ENCODE data around the gene SHH. TPM values are rescaled to one million over a fixed set of nuclear protein-coding genes. Genes with fewer than 3 reads are reported as not detected.

Gene SHH
- total RNA-seq, 1 experiment from 2014 or later: 0.26 TPM

- Mint-ChIP-seq H3K4me3 (no peak overlapping the region), H3K27ac (no peak overlapping the region), H3K36me3 (no peaks in the 10 kb centered on the region), H3K4me1 (no peaks in the 10 kb centered on the region), H3K9me3 (peaks cover 4% of the 10 kb centered on the region; the same call in 1 of the 2 replicates), H3K27me3 (ENCODE audit: low read depth) (no peaks in the 10 kb centered on the region; the same call in 1 of the 2 replicates)
- no peak for TF ChIP-seq ZNF671 (CRISPR knock-in tag; IDR thresholded peaks at IDR 0.05)
- no peak for TF ChIP-seq SMAD3 (CRISPR knock-in tag; IDR thresholded peaks at IDR 0.05; ENCODE audit: borderline replicate concordance)
- TF ChIP-seq CDX4 (CRISPR knock-in tag; IDR thresholded peaks at IDR 0.05; ENCODE audit: borderline replicate concordance): no peak
- no peak for TF ChIP-seq USF2 (CRISPR knock-in tag; IDR thresholded peaks at IDR 0.05)
- no peak for TF ChIP-seq EMX1 (CRISPR knock-in tag; IDR thresholded peaks at IDR 0.05)
- no peak for TF ChIP-seq ZNF396 (CRISPR knock-in tag; IDR thresholded peaks at IDR 0.05; ENCODE audit: borderline replicate concordance)
- TF ChIP-seq CBFB (CRISPR knock-in tag; IDR thresholded peaks at IDR 0.05; ENCODE audit: low read depth): no peak
- no peak for TF ChIP-seq ZNF423 (CRISPR knock-in tag; IDR thresholded peaks at IDR 0.05)
- TF ChIP-seq SP1 (CRISPR knock-in tag; conservative IDR thresholded peaks at IDR 0.05): no peak
- TF ChIP-seq ZBTB21 (CRISPR knock-in tag; IDR thresholded peaks at IDR 0.05; ENCODE audit: borderline replicate concordance): no peak
- no peak for DNase-seq (ENCODE audit: low spot score)
- CTCF ChIA-PET: no interaction called here
- ATAC-seq: no peak
- POLR2A ChIA-PET: no interaction called here
Observed at GRCh38 chr7:155843426-155844018, 31.3 kb upstream of the SHH start.

- DNase-seq (ENCODE audit: low spot score) (no peak), ATAC-seq (no peak)
- Mint-ChIP-seq H3K27ac (no peak overlapping the region), H3K4me3 (no peak overlapping the region), H3K4me1 (no peaks in the 10 kb centered on the region), H3K27me3 (ENCODE audit: low read depth) (no peaks in the 10 kb centered on the region; the same call in 1 of the 2 replicates), H3K36me3 (no peaks in the 10 kb centered on the region), H3K9me3 (peaks cover 4% of the 10 kb centered on the region; the same call in 1 of the 2 replicates)
- CTCF ChIA-PET: no interaction called here
- POLR2A ChIA-PET: no interaction called here
- TF ChIP-seq CBFB (CRISPR knock-in tag; IDR thresholded peaks at IDR 0.05; ENCODE audit: low read depth): no peak
- TF ChIP-seq ZNF416 (CRISPR knock-in tag; IDR thresholded peaks at IDR 0.05): no peak
- TF ChIP-seq NFE2L1 (CRISPR knock-in tag; IDR thresholded peaks at IDR 0.05): no peak
- no peak for TF ChIP-seq SP1 (CRISPR knock-in tag; conservative IDR thresholded peaks at IDR 0.05)
- TF ChIP-seq ZNF219 (CRISPR knock-in tag; IDR thresholded peaks at IDR 0.05; ENCODE audit: borderline replicate concordance): no peak
- no peak for TF ChIP-seq ZNF232 (CRISPR knock-in tag; IDR thresholded peaks at IDR 0.05)
- TF ChIP-seq ETV6 (CRISPR knock-in tag; IDR thresholded peaks at IDR 0.05): no peak
- no peak for TF ChIP-seq FOXJ3 (CRISPR knock-in tag; IDR thresholded peaks at IDR 0.05; ENCODE audit: borderline replicate concordance)
- no peak for TF ChIP-seq ZSCAN18 (CRISPR knock-in tag; IDR thresholded peaks at IDR 0.05)
- TF ChIP-seq ZNF425 (CRISPR knock-in tag; conservative IDR thresholded peaks at IDR 0.05): no peak
- TF ChIP-seq KAT7 (CRISPR knock-in tag; IDR thresholded peaks at IDR 0.05; ENCODE audit: borderline replicate concordance): no peak
- no peak for TF ChIP-seq TP53 (CRISPR knock-in tag; IDR thresholded peaks at IDR 0.05)
Observed at GRCh38 chr7:155842496-155843265, 30.4 kb upstream of the SHH start.

All from WTC11 (cell line).